Astrocyte (in vitro differentiated cells and primary cell): ENCODE data around the gene OR1S1. TPM values are rescaled to one million over a fixed set of nuclear protein-coding genes. Genes with fewer than 3 reads are reported as not detected.

Source experiments
- DNase-seq: peaks from one replicate; pipeline ENCODE4 v3.0.0-alpha.2; 2010; ENCODE audit warnings: low read depth
- FAIRE-seq: peaks from 2 replicates; lab custom pipeline; 2011; peaks lifted over from hg19 to GRCh38; lab: Jason Lieb, UNC
- H2AFZ ChIP-seq: 2 replicates; pipeline ENCODE4 v1.6.0; 2012; ENCODE audit warnings: low read depth, low read length, inconsistent platforms
- H3K27ac ChIP-seq: 2 replicates; pipeline ENCODE4 v1.5.1; 2011; ENCODE audit warnings: low read depth, low read length, inconsistent platforms
- H3K27me3 ChIP-seq: 2 replicates; pipeline ENCODE4 v1.6.0; 2011; ENCODE audit warnings: low read length, inconsistent platforms; ENCODE audit not compliant: insufficient read depth
- H3K36me3 ChIP-seq: 2 replicates; pipeline ENCODE4 v1.5.1; 2011; ENCODE audit warnings: low read length, inconsistent platforms; ENCODE audit not compliant: insufficient read depth
- H3K4me1 ChIP-seq: 2 replicates; pipeline ENCODE4 v1.5.1; 2011; ENCODE audit warnings: low read length, inconsistent platforms; ENCODE audit not compliant: insufficient read depth
- H3K4me2 ChIP-seq: 2 replicates; pipeline ENCODE4 v1.6.0; 2012; ENCODE audit warnings: low read length, inconsistent platforms
- H3K4me3 ChIP-seq: 2 replicates; pipeline ENCODE4 v1.5.1; 2011; ENCODE audit warnings: low read depth, mild to moderate bottlenecking, low read length, inconsistent platforms; ENCODE audit not compliant: insufficient read depth
- H3K79me2 ChIP-seq: 2 replicates; pipeline ENCODE4 v1.6.0; 2012; ENCODE audit warnings: mild to moderate bottlenecking, low read length, inconsistent platforms; ENCODE audit not compliant: insufficient read depth
- H3K9ac ChIP-seq: 2 replicates; pipeline ENCODE4 v1.6.0; 2012; ENCODE audit warnings: mild to moderate bottlenecking, low read length, inconsistent platforms
- H3K9me3 ChIP-seq: 2 replicates; pipeline ENCODE4 v1.5.1; 2012; ENCODE audit warnings: low read depth, mild to moderate bottlenecking, low read length, inconsistent platforms; ENCODE audit not compliant: insufficient read depth
- H4K20me1 ChIP-seq: 2 replicates; pipeline ENCODE4 v1.6.0; 2012; ENCODE audit warnings: low read length, inconsistent platforms; ENCODE audit not compliant: insufficient read depth
- H3K27ac Mint-ChIP-seq: one replicate; pipeline ENCODE4 v1.8.0; 2021; ENCODE audit warnings: mild to moderate bottlenecking, mixed read lengths; ENCODE audit not compliant: unreplicated experiment
- H3K27me3 Mint-ChIP-seq: one replicate; pipeline ENCODE4 v1.8.0; 2021; ENCODE audit warnings: low read depth, mixed read lengths; ENCODE audit not compliant: unreplicated experiment
- H3K36me3 Mint-ChIP-seq: one replicate; pipeline ENCODE4 v1.8.0; 2021; ENCODE audit warnings: low read depth, mixed read lengths; ENCODE audit not compliant: unreplicated experiment
- H3K4me1 Mint-ChIP-seq: one replicate; pipeline ENCODE4 v1.8.0; 2021; ENCODE audit warnings: low read depth, mixed read lengths; ENCODE audit not compliant: unreplicated experiment
- H3K4me3 Mint-ChIP-seq: one replicate; pipeline ENCODE4 v1.8.0; 2021; ENCODE audit warnings: mild to moderate bottlenecking, moderate library complexity, mixed read lengths; ENCODE audit not compliant: unreplicated experiment
- H3K9me3 Mint-ChIP-seq: one replicate; pipeline ENCODE4 v1.8.0; 2021; ENCODE audit warnings: mild to moderate bottlenecking, mixed read lengths; ENCODE audit not compliant: unreplicated experiment
- EZH2 ChIP-seq: IDR thresholded peaks from 2 replicates; pipeline ENCODE4 v1.6.1; 2012; ENCODE audit warnings: mild to moderate bottlenecking, low read length, inconsistent platforms; ENCODE audit not compliant: insufficient read depth
- total RNA-seq: library from RNA; stranded (reverse); gene quantifications from 2 replicates; pipeline ENCODE4 v1.2.1, GENCODE V29; 2021
- TF ChIP-seq, protein P1 (sequence below): IDR thresholded peaks from 2 replicates; pipeline ENCODE4 v1.5.1; 2011; ENCODE audit warnings: low read depth, mild to moderate bottlenecking, inconsistent platforms, low read length, moderate library complexity; ENCODE audit not compliant: insufficient read depth

OR1S1 gene
- total RNA-seq, 1 donor from 2014 or later: not detected

DNA sequence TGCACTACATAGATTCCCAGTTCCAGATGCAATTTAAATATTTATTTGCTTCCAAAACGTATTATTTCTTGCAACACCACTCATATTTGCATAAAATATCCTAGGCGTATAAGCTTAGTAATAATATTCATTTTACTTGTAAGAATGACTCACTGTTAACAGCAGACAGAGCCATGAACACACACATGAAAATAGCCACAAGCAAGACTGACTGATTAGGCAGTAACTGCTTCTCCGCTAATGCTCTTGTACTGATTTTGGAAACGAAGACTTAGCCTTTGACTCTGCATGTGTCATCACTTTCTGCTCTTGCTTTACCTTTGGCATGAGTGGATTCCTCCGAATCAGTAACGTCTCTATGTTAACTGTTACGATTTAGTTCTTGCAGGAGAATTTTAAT is 10.2 kb downstream of the OR1S1 start:
- DNase-seq: no peak
- Histone ChIP-seq H3K79me2 (no peaks in the 10 kb centered on the region), H3K4me2 (no peak overlapping the region), H4K20me1 (no peaks in the 10 kb centered on the region), H3K36me3 (no peaks in the 10 kb centered on the region), H3K4me1 (no peaks in the 10 kb centered on the region), H3K9ac (no peak overlapping the region), H2AFZ (no peak overlapping the region), H3K27ac (no peak overlapping the region), H3K9me3 (no peaks in the 10 kb centered on the region), H3K4me3 (no peak overlapping the region), H3K27me3 (no peaks in the 10 kb centered on the region)
- no peak overlapping the region for H3K4me3 Mint-ChIP-seq
- H3K9me3 Mint-ChIP-seq: no peaks in the 10 kb centered on the region
- no peak overlapping the region for H3K27ac Mint-ChIP-seq
- H3K36me3 Mint-ChIP-seq: no peaks in the 10 kb centered on the region
- no peaks in the 10 kb centered on the region for H3K27me3 Mint-ChIP-seq
- no peak for FAIRE-seq
- H3K4me1 Mint-ChIP-seq: no peaks in the 10 kb centered on the region
- no peak for TF ChIP-seq EZH2
- TF ChIP-seq, protein P1, sequence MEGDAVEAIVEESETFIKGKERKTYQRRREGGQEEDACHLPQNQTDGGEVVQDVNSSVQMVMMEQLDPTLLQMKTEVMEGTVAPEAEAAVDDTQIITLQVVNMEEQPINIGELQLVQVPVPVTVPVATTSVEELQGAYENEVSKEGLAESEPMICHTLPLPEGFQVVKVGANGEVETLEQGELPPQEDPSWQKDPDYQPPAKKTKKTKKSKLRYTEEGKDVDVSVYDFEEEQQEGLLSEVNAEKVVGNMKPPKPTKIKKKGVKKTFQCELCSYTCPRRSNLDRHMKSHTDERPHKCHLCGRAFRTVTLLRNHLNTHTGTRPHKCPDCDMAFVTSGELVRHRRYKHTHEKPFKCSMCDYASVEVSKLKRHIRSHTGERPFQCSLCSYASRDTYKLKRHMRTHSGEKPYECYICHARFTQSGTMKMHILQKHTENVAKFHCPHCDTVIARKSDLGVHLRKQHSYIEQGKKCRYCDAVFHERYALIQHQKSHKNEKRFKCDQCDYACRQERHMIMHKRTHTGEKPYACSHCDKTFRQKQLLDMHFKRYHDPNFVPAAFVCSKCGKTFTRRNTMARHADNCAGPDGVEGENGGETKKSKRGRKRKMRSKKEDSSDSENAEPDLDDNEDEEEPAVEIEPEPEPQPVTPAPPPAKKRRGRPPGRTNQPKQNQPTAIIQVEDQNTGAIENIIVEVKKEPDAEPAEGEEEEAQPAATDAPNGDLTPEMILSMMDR: no peak

DNA sequence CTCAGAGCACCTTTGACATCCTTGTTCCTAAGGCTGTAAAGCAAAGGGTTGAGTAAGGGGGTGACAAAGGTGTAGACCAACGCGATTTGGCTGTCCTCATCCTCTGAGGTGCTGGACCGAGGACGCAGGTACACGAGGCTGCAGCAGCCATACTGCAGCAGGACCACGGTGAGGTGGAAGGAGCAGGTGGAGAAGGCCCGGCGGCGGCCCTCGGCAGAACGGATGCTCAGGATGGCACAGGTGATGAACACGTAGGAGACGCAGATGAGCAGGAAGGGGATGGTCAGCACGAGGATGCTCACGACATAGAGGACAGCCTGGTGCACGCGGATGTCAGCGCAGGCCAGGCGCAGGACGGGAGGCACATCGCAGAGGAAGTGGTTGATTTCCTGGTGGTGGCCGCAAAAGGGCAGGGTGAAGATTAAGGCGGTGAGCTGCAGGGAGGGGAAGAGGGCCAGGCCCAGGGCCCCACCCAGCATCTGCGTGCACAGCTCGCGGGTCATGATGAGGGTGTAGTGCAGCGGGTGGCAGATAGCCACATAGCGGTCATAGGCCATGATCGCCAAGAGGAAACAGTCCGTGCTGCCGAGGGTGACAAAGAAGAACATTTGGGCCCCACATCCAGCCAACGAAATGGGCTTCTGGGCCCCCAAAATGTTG is 15.6 kb downstream of the OR1S1 start:
- H3K27ac ChIP-seq: no peak overlapping the region

DNA sequence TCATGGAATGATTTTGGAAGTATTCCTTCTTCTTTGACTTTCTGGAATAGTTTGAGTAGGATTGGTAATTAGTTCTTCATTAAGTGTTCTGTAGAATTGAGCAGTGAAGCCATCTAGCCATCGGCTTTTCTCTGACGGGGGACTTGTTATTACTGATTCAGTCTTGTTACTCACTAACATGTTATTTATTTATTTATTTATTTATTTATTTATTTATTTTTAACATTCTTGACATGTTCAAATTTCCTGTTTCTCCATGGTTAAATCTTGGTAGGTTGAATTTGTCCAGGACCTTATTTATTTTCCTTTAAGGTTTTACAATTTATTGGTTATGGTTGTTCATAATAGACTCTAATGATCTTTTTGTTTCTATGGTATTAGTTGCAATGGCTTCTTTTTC is 31.4 kb downstream of the OR1S1 start:
- no peaks in the 10 kb centered on the region for H3K36me3 Mint-ChIP-seq
- Histone ChIP-seq H3K9ac (no peak overlapping the region), H3K4me1 (no peaks in the 10 kb centered on the region), H4K20me1 (no peaks in the 10 kb centered on the region), H3K36me3 (no peaks in the 10 kb centered on the region), H3K79me2 (no peaks in the 10 kb centered on the region), H3K4me2 (no peak overlapping the region), H3K27me3 (no peaks in the 10 kb centered on the region), H2AFZ (no peak overlapping the region), H3K4me3 (no peak overlapping the region), H3K9me3 (no peaks in the 10 kb centered on the region), H3K27ac (no peak overlapping the region)
- FAIRE-seq: no peak
- TF ChIP-seq, protein P1: no peak
- TF ChIP-seq EZH2: no peak
- H3K27ac Mint-ChIP-seq: no peak overlapping the region
- H3K4me1 Mint-ChIP-seq: no peaks in the 10 kb centered on the region
- H3K27me3 Mint-ChIP-seq: no peaks in the 10 kb centered on the region
- peaks cover 7% of the 10 kb centered on the region for H3K9me3 Mint-ChIP-seq
- H3K4me3 Mint-ChIP-seq: no peak overlapping the region
- no peak for DNase-seq

More for the DNA sequence above, 15.6 kb downstream of the OR1S1 start:
- Mint-ChIP-seq H3K9me3 (peaks cover 4% of the 10 kb centered on the region), H3K36me3 (no peaks in the 10 kb centered on the region), H3K4me3 (no peak overlapping the region), H3K4me1 (no peaks in the 10 kb centered on the region), H3K27me3 (peaks cover 2% of the 10 kb centered on the region), H3K27ac (no peak overlapping the region)
- Histone ChIP-seq H3K9me3 (no peaks in the 10 kb centered on the region), H4K20me1 (no peaks in the 10 kb centered on the region), H3K79me2 (no peaks in the 10 kb centered on the region), H3K36me3 (no peaks in the 10 kb centered on the region), H2AFZ (no peak overlapping the region), H3K9ac (no peak overlapping the region), H3K4me2 (no peak overlapping the region), H3K27me3 (no peaks in the 10 kb centered on the region), H3K4me3 (no peak overlapping the region), H3K4me1 (no peaks in the 10 kb centered on the region)
- TF ChIP-seq EZH2: no peak
- TF ChIP-seq, protein P1: no peak
- DNase-seq (no peak), FAIRE-seq (no peak)
